HG02798 (cell line): Measurements from ENCODE around the gene TMC6.

Source experiments
- ATAC-seq: cut with Tn5 transposase; IDR thresholded peaks from one replicate; pipeline ENCODE4 v1.9.1; 2021; ENCODE audit warnings: mild to moderate bottlenecking; ENCODE audit not compliant: unreplicated experiment, poor library complexity

The TMC6 gene

GRCh38 chr17:78135858-78136500 is 7.4 kb upstream of the TMC6 start:
- ATAC-seq: no peak

GRCh38 chr17:78134899-78135385 is 6.4 kb upstream of the TMC6 start:
- ATAC-seq: no peak

GRCh38 chr17:78133971-78134898 is 5.7 kb upstream of the TMC6 start:
- no peak for ATAC-seq

- no peak for ATAC-seq
These were observed 4.8 kb upstream of the TMC6 start for GRCh38 chr17:78133179-78133951.

- ATAC-seq: no peak
These were observed 4.2 kb upstream of the TMC6 start for GRCh38 chr17:78132767-78133178.

- ATAC-seq: no peak
These were observed 3.6 kb upstream of the TMC6 start for GRCh38 chr17:78132084-78132676.

- no peak for ATAC-seq
These were observed 2.9 kb upstream of the TMC6 start for GRCh38 chr17:78131172-78132083.

- ATAC-seq: peak; percentile 12
These were observed 2.0 kb upstream of the TMC6 start, which contains the start of gene TMC8 for GRCh38 chr17:78130437-78131101. TSS of gene TMC8 (plus strand) at chr17:78130771. CDS start at chr17:78131589, 818 bp downstream.

- no peak for ATAC-seq
These were observed 1.5 kb upstream of the TMC6 start for GRCh38 chr17:78130090-78130436.

- ATAC-seq: no peak
These were observed 965 bp upstream of the TMC6 start for GRCh38 chr17:78129351-78130089.

- ATAC-seq: no peak
These were observed 536 bp downstream of the TMC6 start for GRCh38 chr17:78127888-78128550.

- no peak for ATAC-seq
These were observed 1.2 kb downstream of the TMC6 start for GRCh38 chr17:78127239-78127887.

- no peak for ATAC-seq
These were observed 1.7 kb downstream of the TMC6 start for GRCh38 chr17:78126895-78127238.

- no peak for ATAC-seq
These were observed 2.3 kb downstream of the TMC6 start for GRCh38 chr17:78125976-78126894.

GRCh38 chr17:78125138-78125913 is 3.2 kb downstream of the TMC6 start:
- no peak for ATAC-seq

GRCh38 chr17:78124836-78125137 is 3.8 kb downstream of the TMC6 start:
- no peak for ATAC-seq
